ENCODE measurements around the gene ISLR. TPM values are rescaled to one million over a fixed set of nuclear protein-coding genes. Genes with fewer than 3 reads are reported as not detected.

The ISLR gene
- total and polyA plus RNA-seq, 2 of the 8 experiments (the other 6 are each of a cell fraction or from before 2014, with no cell fraction given): 0.29 to 0.35 TPM

GRCh38 chr15:74144153-74144775 lies 29.2 kb upstream of the ISLR start:
- peaks cover 2% of the 10 kb centered on the region; the same call in 1 of the 2 replicates for H3K23me2 ChIP-seq (ENCODE audit: low read depth, low read length)
- peak overlapping the region; percentile 4; the same call in 1 of the 2 replicates for H2BK20ac ChIP-seq (ENCODE audit: low read length)
- H2BK5ac ChIP-seq (ENCODE audit: low read depth, low read length): 0 out of 2 replicates have a peak overlapping the region, but pooled peaks have one; percentile 8
- no peak overlapping the region for H4K91ac ChIP-seq (replicated peaks; ENCODE audit: insufficient read length, low read length)
- peaks cover 2 to 20% (median 6%) of the 10 kb centered on the region in 4 experiments; a peak in 5 of 7 replicates for H3K4me1 ChIP-seq (replicated peaks in 1 of 4; ENCODE audit: control insufficient read depth in 3 of 4, insufficient read depth in 4 of 4, low read length in 3 of 4)
- no peak overlapping the region for H4K8ac ChIP-seq (ENCODE audit: extremely low read depth, insufficient read depth, low read length)
- no peak overlapping the region for H3K14ac ChIP-seq (ENCODE audit: insufficient read length)
- no peak overlapping the region for H3K9ac ChIP-seq (replicated peaks in 1 of 4; ENCODE audit: extremely low read depth in 1 of 4, low read depth in 3 of 4, low read length in 3 of 4)
- no peak overlapping the region for H2BK120ac ChIP-seq (replicated peaks; ENCODE audit: low read depth, low read length)
- no peak overlapping the region for H2BK15ac ChIP-seq (ENCODE audit: low read length)
- ChIA-PET POLR2A (ENCODE audit: partially characterized antibody) (interaction anchor here (0.7 to 1.2 kb wide), 4 partner anchors 11 to 78 kb away, joined by 3 to 5 read pairs (median 4); no protein-coding TSS in a partner anchor), CTCF (ENCODE audit: partially characterized antibody) (interaction anchor here (0.6 to 4.1 kb wide), 28 partner anchors 8 to 247 kb away, joined by 3 to 24 read pairs (median 4); partner anchors contain the start of gene STRA6)
- no peak overlapping the region for H3K18ac ChIP-seq (ENCODE audit: extremely low read depth, low read length)
- no peaks in the 10 kb centered on the region for H4K20me1 ChIP-seq (replicated peaks in 1 of 2; ENCODE audit: control insufficient read depth in 1 of 2, insufficient read depth in 2 of 2, low read length in 2 of 2)
- no peak overlapping the region for H3K4me2 ChIP-seq (ENCODE audit: insufficient read depth in 1 of 2, low read depth in 2 of 2, low read length in 2 of 2)
- H2BK12ac ChIP-seq (ENCODE audit: low read depth, low read length): peak overlapping the region; percentile 7; the same call in 1 of the 2 replicates
- no peak overlapping the region for H3K4ac ChIP-seq (replicated peaks; ENCODE audit: insufficient read length, low read depth, low read length)
- no peak overlapping the region for H2AFZ ChIP-seq (ENCODE audit: low read length)
- H4K5ac ChIP-seq (ENCODE audit: insufficient read length, low read depth, low read length): no peak overlapping the region
- no peaks in the 10 kb centered on the region for H3K36me3 ChIP-seq (ENCODE audit: control insufficient read depth in 2 of 4, insufficient read depth in 4 of 4, low read length in 3 of 4)
- no peak overlapping the region for H3K4me3 ChIP-seq (ENCODE audit: extremely low read depth in 1 of 4, insufficient read depth in 2 of 4, low read depth in 3 of 4, low read length in 4 of 4)
- H3K27ac ChIP-seq (ENCODE audit: low read depth, low read length): no peak overlapping the region
- peaks cover 0 to 12% of the 10 kb centered on the region in 2 experiments; a peak in 2 of 4 replicates for H3K9me3 ChIP-seq (ENCODE audit: insufficient read depth in 2 of 2, low read depth in 1 of 2, low read length in 1 of 2)
- H3K79me2 ChIP-seq (ENCODE audit: control insufficient read depth in 1 of 2, insufficient read depth in 2 of 2, low read length in 2 of 2): no peaks in the 10 kb centered on the region
- no peak overlapping the region for H3K23ac ChIP-seq (ENCODE audit: insufficient read length)
- no peak overlapping the region for H3K56ac ChIP-seq (replicated peaks; ENCODE audit: insufficient read length, low read depth, low read length)
- FAIRE-seq (peak; percentile 63), DNase-seq (ENCODE audit: low read depth in 1 of 2, low spot score in 2 of 2) (no peak)
- 85% methylated on average over 6 of the region's 6 CpGs; no CpG with 5 or more reads in 1 of the 2 experiments for WGBS, 2 experiments (ENCODE audit: extremely low coverage in 1 of 2, insufficient coverage in 1 of 2, insufficient read length in 1 of 2, insufficient replicate concordance in 2 of 2, low coverage in 1 of 2, low lambda C conversion rate in 2 of 2, missing lambda C conversion rate in 1 of 2)
- H3K27me3 ChIP-seq (replicated peaks in 1 of 4; ENCODE audit: control insufficient read depth in 3 of 4, extremely low read depth in 1 of 4, insufficient read depth in 3 of 4, low read length in 3 of 4): peaks cover 0 to 3% (median 3%) of the 10 kb centered on the region in 4 experiments; a peak in 1 of 7 replicates
- TF ChIP-seq JUND (IDR thresholded peaks at IDR 0.05; ENCODE audit: low read length) (peak; percentile 44; the same call in 1 of the 2 replicates), POU5F1 (IDR thresholded peaks at IDR 0.05; ENCODE audit: low read depth, low read length) (no peak), BACH1 (IDR thresholded peaks at IDR 0.05; ENCODE audit: low read length) (peak; percentile 88), BCL11A (IDR thresholded peaks at IDR 0.05; ENCODE audit: low read depth in 2 of 2, low read length in 2 of 2) (no peak), MAFK (IDR thresholded peaks at IDR 0.05; ENCODE audit: low read depth, low read length) (peak; percentile 83; the same call in 1 of the 2 replicates), CEBPB (IDR thresholded peaks at IDR 0.05; ENCODE audit: low read depth, low read length) (no peak), RAD21 (IDR thresholded peaks at IDR 0.05 in 1 of 2, conservative IDR thresholded peaks at IDR 0.05 in 1 of 2; ENCODE audit: low read depth in 2 of 2, low read length in 2 of 2) (peak; percentile 25 to 50; a peak in 3 of 4 replicates)
- TF ChIP-seq, protein P1, sequence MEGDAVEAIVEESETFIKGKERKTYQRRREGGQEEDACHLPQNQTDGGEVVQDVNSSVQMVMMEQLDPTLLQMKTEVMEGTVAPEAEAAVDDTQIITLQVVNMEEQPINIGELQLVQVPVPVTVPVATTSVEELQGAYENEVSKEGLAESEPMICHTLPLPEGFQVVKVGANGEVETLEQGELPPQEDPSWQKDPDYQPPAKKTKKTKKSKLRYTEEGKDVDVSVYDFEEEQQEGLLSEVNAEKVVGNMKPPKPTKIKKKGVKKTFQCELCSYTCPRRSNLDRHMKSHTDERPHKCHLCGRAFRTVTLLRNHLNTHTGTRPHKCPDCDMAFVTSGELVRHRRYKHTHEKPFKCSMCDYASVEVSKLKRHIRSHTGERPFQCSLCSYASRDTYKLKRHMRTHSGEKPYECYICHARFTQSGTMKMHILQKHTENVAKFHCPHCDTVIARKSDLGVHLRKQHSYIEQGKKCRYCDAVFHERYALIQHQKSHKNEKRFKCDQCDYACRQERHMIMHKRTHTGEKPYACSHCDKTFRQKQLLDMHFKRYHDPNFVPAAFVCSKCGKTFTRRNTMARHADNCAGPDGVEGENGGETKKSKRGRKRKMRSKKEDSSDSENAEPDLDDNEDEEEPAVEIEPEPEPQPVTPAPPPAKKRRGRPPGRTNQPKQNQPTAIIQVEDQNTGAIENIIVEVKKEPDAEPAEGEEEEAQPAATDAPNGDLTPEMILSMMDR (IDR thresholded peaks at IDR 0.05; ENCODE audit: control extremely low read depth in 1 of 3, insufficient read depth in 1 of 3, low read depth in 1 of 3, low read length in 3 of 3): peak in 2 of 3 experiments; percentile 36 to 57; a peak in 3 of 4 replicates
- H3K79me1 ChIP-seq (ENCODE audit: low read depth, low read length): no peaks in the 10 kb centered on the region
- H2AK5ac ChIP-seq (ENCODE audit: low read depth, low read length): no peak overlapping the region; the same call in 1 of the 2 replicates

Data from H1 (cell line).